Measurements from ENCODE around the gene HEY2. TPM values are rescaled to one million over a fixed set of nuclear protein-coding genes. Genes with fewer than 3 reads are reported as not detected.

Gene HEY2
- not detected in 2 replicates for total RNA-seq

GRCh38 chr6:125749173-125749864, at the start of gene HEY2:
Gene HEY2 (plus strand): TSS chr6:125749632. CDS start chr6:125749777, 145 bp downstream.

DNA sequence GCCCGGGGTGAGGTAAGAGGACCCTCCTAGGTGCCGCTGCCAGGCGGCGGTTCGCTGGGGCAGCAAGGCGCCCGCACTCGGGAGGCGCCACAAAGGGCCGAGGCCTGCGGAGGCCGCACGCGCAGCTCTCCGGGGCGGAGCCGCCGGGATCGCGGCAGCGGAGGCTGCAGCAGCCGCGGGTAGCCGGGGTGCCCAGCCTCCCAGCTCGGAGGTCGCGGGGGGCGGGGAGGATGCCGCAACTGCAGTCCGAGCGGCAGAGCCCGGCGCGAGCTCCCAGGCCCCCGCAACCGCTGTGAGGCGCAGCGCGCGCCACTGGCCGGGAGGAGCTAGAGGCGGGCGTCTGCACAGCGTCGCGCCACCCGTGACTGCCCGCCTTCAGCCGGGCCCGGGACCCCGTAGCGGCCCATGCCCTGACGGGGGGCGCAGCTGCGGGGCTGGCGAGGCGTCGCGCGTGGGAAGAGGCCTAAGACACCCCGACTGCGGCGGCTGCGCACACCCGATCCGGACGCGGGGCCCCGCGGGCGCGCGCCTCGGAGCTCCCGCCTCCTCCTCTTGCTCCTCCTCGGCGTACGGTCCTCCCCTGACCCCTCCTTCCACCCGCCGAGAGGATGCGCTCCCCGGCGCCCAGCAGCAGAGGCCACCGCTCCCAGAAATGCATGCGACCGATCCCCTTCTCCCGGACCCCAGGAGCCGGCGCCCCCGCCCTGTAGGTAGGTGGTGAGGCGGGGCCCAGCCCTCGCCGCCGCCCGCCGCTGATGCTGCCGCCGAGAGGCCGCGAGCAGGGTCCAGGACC, 41.1 kb downstream of the HEY2 start, which contains the start of gene NCOA7:
NCOA7 (plus strand) TSS at position 603 of the 793 bp plus-strand sequence. CDS start 24,395 bp downstream, outside the sequence.

Other genes starting within 250 kb of the HEY2 start
- 33.0 and 50.4 TPM in 2 replicates for gene NCOA7, start 41.3 kb downstream of the HEY2 start, total RNA-seq
- gene HINT3, start 207.1 kb downstream of the HEY2 start, total RNA-seq, result 9.2 and 11.8 TPM in 2 replicates
- gene TRMT11, start 236.9 kb downstream of the HEY2 start, total RNA-seq, result 10.3 and 11.2 TPM in 2 replicates

Measured in cardiac atrium fibroblast (primary cell).